Measurements from ENCODE around the gene TRPM3. TPM values are rescaled to one million over a fixed set of nuclear protein-coding genes. Genes with fewer than 3 reads are reported as not detected.

Gene TRPM3
- total RNA-seq, 1 experiment from 2014 or later = not detected

- H3K27me3 ChIP-seq (ENCODE audit: low read length) = no peaks in the 10 kb centered on the region
- TF ChIP-seq EZH2 (IDR thresholded peaks at IDR 0.05; ENCODE audit: low read length, unreplicated experiment) = no peak
- TF ChIP-seq CTCF (conservative IDR thresholded peaks at IDR 0.05; ENCODE audit: low read depth, low read length) = no peak
- TF ChIP-seq EZH2phosphoT487 (IDR thresholded peaks at IDR 0.05; ENCODE audit: borderline replicate concordance, low read length) = no peak
- H3K9me2 ChIP-seq (replicated peaks; ENCODE audit: low read length) = no peaks in the 10 kb centered on the region
- intact Hi-C loops (cut with micrococcal nuclease) = no loop called here
- DNase-seq (no peak), ATAC-seq (no peak)
- no peaks in the 10 kb centered on the region for H3K4me1 ChIP-seq (ENCODE audit: insufficient read depth, low read length)
- no peaks in the 10 kb centered on the region for H3K79me2 ChIP-seq (ENCODE audit: low read length)
- no peak overlapping the region for H3K4me3 ChIP-seq (ENCODE audit: low read length)
- no peak overlapping the region for H2AFZ ChIP-seq (ENCODE audit: low read length)
- H3K4me2 ChIP-seq (ENCODE audit: low read length) = no peak overlapping the region
- no peak overlapping the region for H3K27ac ChIP-seq (ENCODE audit: low read length)
- no peaks in the 10 kb centered on the region for H3K9me3 ChIP-seq (ENCODE audit: low read length)
- POLR2A ChIA-PET (ENCODE audit: unreplicated experiment) = no interaction called here
- H3K9ac ChIP-seq (ENCODE audit: low read length) = no peak overlapping the region
- no peaks in the 10 kb centered on the region for H4K20me1 ChIP-seq (ENCODE audit: low read length)
- H3K36me3 ChIP-seq (ENCODE audit: low read depth, low read length) = no peaks in the 10 kb centered on the region
- no peaks in the 10 kb centered on the region for H3F3A ChIP-seq (ENCODE audit: low read length, unreplicated experiment)
- CTCF ChIA-PET = no interaction called here
- no TSS peak for BruUV-seq (replicated peaks)
These were observed 14.4 kb downstream of the TRPM3 start for GRCh38 chr9:71106992-71107391.

- no peaks in the 10 kb centered on the region for H3F3A ChIP-seq (ENCODE audit: low read length, unreplicated experiment)
- H3K9ac ChIP-seq (ENCODE audit: low read length) = no peak overlapping the region
- no peaks in the 10 kb centered on the region for H3K79me2 ChIP-seq (ENCODE audit: low read length)
- no peak overlapping the region for H2AFZ ChIP-seq (ENCODE audit: low read length)
- H3K4me3 ChIP-seq (ENCODE audit: low read length) = no peak overlapping the region
- ATAC-seq (no peak), DNase-seq (no peak)
- H3K36me3 ChIP-seq (ENCODE audit: low read depth, low read length) = no peaks in the 10 kb centered on the region
- no peak overlapping the region for H3K4me2 ChIP-seq (ENCODE audit: low read length)
- H3K9me2 ChIP-seq (replicated peaks; ENCODE audit: low read length) = no peaks in the 10 kb centered on the region
- H3K27me3 ChIP-seq (ENCODE audit: low read length) = no peaks in the 10 kb centered on the region
- no peak for TF ChIP-seq CTCF (conservative IDR thresholded peaks at IDR 0.05; ENCODE audit: low read depth, low read length)
- no peak for TF ChIP-seq EZH2 (IDR thresholded peaks at IDR 0.05; ENCODE audit: low read length, unreplicated experiment)
- no peak for TF ChIP-seq EZH2phosphoT487 (IDR thresholded peaks at IDR 0.05; ENCODE audit: borderline replicate concordance, low read length)
- intact Hi-C loops (cut with micrococcal nuclease) = no loop called here
- H3K4me1 ChIP-seq (ENCODE audit: insufficient read depth, low read length) = no peaks in the 10 kb centered on the region
- no peak overlapping the region for H3K27ac ChIP-seq (ENCODE audit: low read length)
- BruUV-seq (replicated peaks) = no TSS peak
- H3K9me3 ChIP-seq (ENCODE audit: low read length) = no peaks in the 10 kb centered on the region
- CTCF ChIA-PET = no interaction called here
- POLR2A ChIA-PET (ENCODE audit: unreplicated experiment) = interaction anchor here (0.7 kb wide), 1 partner anchor 340 kb away, joined by 3 read pairs; no protein-coding TSS in a partner anchor
- no peaks in the 10 kb centered on the region for H4K20me1 ChIP-seq (ENCODE audit: low read length)
These were observed 16.2 kb downstream of the TRPM3 start for GRCh38 chr9:71105192-71105591.

GRCh38 chr9:71098801-71099200 lies 22.6 kb downstream of the TRPM3 start:
- DNase-seq (no peak), ATAC-seq (no peak)
- Histone ChIP-seq H3K4me2 (ENCODE audit: low read length) (no peak overlapping the region), H3K4me3 (ENCODE audit: low read length) (no peak overlapping the region), H4K20me1 (ENCODE audit: low read length) (no peaks in the 10 kb centered on the region), H3K36me3 (ENCODE audit: low read depth, low read length) (no peaks in the 10 kb centered on the region), H3K9me3 (ENCODE audit: low read length) (no peaks in the 10 kb centered on the region), H3K4me1 (ENCODE audit: insufficient read depth, low read length) (no peaks in the 10 kb centered on the region), H3K9ac (ENCODE audit: low read length) (no peak overlapping the region), H3K27ac (ENCODE audit: low read length) (no peak overlapping the region), H2AFZ (ENCODE audit: low read length) (no peak overlapping the region), H3K9me2 (replicated peaks; ENCODE audit: low read length) (no peaks in the 10 kb centered on the region), H3K27me3 (ENCODE audit: low read length) (no peaks in the 10 kb centered on the region), H3K79me2 (ENCODE audit: low read length) (no peaks in the 10 kb centered on the region), H3F3A (ENCODE audit: low read length, unreplicated experiment) (no peaks in the 10 kb centered on the region)
- no TSS peak for BruUV-seq (replicated peaks)
- ChIA-PET POLR2A (ENCODE audit: unreplicated experiment) (no interaction called here), CTCF (no interaction called here)
- intact Hi-C loops (cut with micrococcal nuclease) = no loop called here
- TF ChIP-seq CTCF (conservative IDR thresholded peaks at IDR 0.05; ENCODE audit: low read depth, low read length) (no peak), EZH2phosphoT487 (IDR thresholded peaks at IDR 0.05; ENCODE audit: borderline replicate concordance, low read length) (no peak), EZH2 (IDR thresholded peaks at IDR 0.05; ENCODE audit: low read length, unreplicated experiment) (no peak)

Measured in PC-3 (cell line).